Measurements from ENCODE around the gene SFXN3.

The SFXN3 gene

GRCh38 chr10:100999742-101000126, 31.3 kb upstream of the SFXN3 start, which contains the start of gene LZTS2:
TSS of gene LZTS2 (plus strand) at chr10:100999808. CDS start at chr10:101002539, 2,731 bp downstream.
- in situ Hi-C loops (cut with MboI; ENCODE audit: low sequenced_read_pairs), result no loop called here

DNA sequence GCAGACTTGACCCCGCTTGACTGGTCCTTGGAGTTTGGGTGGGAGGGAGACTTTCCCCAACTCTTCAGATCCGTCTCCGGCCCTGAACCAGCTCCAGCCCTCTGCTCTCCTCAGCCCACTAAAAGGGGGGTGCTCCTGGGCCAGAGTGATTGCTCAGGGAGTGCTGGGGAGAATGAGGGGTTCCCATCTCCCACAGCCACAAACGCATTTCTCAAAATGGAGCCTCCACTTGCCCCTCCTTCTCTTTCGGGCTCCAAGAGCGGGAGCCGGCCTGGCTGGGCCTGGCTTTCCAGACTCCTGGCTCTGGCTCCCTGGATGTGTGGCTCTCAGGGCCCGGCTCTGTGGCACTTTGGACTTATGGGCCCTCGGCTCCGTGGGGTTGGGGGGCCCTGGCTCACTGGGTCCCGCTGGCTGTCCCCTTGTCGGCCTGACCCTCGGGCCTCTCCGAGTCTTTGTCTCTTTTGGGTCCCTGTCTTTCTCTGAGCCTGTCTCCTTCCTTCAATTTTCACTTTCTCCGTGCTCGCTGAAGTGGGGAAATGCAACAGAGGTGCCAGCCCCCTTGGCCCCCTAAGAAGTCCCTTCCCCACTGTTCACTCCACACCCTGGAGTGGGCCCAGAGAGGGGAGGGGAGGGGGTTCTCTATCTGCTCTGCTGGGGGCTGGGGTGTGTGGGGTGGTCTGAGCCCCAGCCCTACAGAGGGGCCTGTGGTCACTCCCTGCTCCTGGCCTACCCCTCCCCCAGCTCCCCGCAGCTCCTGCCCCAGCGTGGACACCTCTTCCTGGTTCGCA, 30.7 kb upstream of the SFXN3 start:
- in situ Hi-C loops (cut with MboI; ENCODE audit: low sequenced_read_pairs), result no loop called here

DNA sequence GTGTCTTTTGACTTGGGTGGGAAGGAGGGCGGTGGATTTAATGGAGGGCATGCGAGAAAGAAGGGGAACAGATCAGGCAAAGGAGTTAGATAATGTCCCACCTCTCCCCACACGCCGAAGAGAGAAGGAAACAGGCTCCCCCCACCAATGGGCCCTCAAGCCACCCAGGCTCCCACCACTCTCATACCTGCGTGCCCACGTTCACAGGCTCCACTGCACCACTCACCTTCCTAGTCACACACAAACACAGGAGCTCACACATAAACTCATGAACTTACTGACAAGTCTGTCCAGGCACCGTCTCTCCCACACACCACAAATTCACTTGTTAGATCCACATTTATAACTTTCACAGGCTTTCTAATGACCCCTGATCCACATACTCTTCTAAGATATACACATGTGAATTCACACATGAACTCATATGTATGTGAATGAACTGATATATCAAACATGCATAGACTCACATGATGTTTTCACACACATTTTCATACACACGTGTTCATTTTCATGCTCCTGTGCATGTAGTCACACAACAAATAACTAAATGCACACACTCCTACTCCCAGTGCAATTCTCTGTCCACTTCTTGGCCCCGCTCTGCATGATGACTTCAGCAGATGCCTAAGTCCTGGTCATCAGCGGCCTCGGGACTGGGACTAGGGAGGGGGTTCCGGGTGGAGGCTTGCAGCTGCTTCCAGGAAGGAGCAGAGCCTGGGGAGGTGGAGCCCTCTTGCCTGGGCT, 29.9 kb upstream of the SFXN3 start:
- in situ Hi-C loops (cut with MboI; ENCODE audit: low sequenced_read_pairs), result no loop called here

- in situ Hi-C loops (cut with MboI; ENCODE audit: low sequenced_read_pairs), result no loop called here
Observed at GRCh38 chr10:101001659-101002035, 29.4 kb upstream of the SFXN3 start.

DNA sequence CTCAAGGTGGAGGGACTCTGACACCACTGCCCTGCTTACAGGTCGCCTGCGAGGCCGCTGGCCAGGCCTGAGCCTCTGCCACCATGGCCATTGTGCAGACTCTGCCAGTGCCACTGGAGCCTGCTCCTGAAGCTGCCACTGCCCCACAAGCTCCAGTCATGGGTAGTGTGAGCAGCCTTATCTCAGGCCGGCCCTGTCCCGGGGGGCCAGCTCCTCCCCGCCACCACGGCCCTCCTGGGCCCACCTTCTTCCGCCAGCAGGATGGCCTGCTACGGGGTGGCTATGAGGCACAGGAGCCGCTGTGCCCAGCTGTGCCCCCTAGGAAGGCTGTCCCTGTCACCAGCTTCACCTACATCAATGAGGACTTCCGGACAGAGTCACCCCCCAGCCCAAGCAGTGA, 28.6 kb upstream of the SFXN3 start:
- in situ Hi-C loops (cut with MboI; ENCODE audit: low sequenced_read_pairs), result no loop called here

DNA sequence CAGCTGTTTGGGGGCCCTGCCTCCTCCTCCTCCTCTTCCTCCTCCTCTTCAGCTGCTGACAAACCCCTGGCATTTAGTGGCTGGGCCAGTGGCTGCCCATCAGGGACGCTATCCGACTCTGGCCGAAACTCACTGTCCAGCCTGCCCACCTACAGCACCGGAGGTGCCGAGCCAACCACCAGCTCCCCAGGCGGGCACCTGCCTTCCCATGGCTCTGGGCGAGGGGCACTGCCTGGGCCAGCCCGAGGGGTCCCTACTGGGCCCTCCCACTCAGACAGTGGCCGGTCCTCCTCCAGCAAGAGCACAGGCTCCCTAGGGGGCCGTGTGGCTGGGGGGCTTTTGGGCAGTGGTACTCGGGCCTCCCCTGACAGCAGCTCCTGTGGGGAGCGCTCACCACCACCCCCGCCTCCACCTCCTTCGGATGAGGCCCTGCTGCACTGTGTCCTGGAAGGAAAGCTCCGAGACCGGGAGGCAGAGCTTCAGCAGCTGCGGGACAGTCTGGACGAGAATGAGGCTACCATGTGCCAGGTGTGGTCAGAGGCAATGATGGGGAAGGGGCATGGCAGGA, 27.3 kb upstream of the SFXN3 start:
- in situ Hi-C loops (cut with MboI; ENCODE audit: low sequenced_read_pairs), result no loop called here

- in situ Hi-C loops (cut with MboI; ENCODE audit: low sequenced_read_pairs), result no loop called here
Observed at GRCh38 chr10:101005361-101005760, 25.7 kb upstream of the SFXN3 start.

DNA sequence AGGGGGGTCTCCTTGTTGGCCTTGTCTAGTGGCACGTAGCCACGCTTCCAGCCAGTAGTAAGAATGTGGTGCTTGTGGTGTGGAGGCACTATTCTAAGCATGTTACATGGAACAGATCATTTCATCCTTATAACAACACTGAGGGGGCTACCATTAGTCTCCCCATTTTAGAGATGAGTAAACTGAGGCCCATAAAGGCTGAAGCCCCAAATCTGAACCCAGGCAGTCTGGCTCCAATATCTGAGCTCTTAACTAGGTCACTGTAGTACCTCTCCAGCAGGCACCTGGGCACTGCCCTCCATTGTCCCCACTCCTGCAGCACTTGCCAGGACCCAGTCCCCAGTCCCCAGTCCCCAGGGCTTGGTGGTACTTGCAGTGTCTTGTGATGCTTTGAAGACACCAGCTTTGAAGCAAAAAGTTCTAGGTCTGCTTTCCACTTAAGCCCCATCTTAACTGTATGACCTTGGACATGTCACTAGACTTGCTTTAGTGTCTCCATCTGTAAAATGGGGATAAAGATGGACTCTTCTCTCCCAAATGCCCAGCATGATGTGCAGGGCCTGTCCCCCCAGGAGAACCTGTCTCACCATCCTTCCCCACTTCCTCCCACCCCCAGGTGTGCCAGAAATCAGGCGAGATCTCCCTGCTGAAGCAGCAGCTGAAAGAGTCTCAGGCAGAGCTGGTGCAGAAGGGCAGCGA, 25.0 kb upstream of the SFXN3 start:
- in situ Hi-C loops (cut with MboI; ENCODE audit: low sequenced_read_pairs), result no loop called here

DNA sequence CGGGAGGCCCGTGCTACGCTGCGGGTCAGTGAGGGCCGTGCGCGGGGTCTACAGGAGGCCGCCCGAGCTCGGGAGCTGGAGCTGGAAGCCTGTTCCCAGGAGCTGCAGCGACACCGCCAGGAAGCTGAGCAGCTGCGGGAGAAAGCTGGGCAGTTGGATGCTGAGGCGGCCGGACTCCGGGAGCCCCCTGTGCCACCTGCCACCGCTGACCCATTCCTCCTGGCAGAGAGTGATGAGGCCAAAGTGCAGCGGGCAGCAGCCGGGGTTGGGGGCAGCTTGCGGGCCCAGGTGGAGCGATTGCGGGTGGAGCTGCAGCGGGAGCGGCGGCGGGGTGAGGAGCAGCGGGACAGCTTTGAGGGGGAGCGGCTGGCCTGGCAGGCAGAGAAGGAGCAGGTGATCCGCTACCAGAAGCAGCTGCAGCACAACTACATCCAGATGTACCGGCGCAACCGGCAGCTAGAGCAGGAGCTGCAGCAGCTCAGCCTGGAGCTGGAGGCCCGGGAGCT, 24.4 kb upstream of the SFXN3 start:
- in situ Hi-C loops (cut with MboI; ENCODE audit: low sequenced_read_pairs), result no loop called here

DNA sequence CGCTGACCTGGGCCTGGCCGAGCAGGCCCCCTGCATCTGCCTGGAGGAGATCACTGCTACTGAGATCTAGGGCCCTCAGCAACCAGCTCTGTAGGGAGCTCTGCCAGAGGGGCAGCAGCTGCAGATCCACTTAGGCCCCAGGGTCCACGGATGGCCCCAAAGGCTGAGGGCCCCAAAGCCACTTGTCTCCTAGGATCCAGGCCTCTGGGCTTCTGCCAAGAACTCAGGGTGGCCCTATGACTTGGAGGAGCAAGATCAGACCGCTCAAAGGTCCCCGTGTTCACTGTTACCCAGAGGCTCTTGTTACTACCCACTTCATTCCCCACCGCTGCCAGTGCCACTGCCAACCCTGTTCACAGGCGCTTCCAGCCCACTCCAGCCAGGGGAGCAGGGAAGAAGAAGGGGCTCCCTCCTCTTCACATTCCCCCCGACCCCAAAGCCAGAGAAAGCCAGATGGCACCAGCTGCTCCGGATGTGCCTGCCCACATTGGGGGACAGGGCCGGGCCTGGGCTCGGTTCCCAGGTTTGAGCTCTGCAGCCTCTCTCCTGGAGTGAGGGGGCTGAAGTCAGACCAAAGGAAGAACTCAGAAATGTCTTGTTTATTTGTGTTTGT, 23.8 kb upstream of the SFXN3 start:
- in situ Hi-C loops (cut with MboI; ENCODE audit: low sequenced_read_pairs), result no loop called here

GRCh38 chr10:101007915-101008822, 22.9 kb upstream of the SFXN3 start:
- in situ Hi-C loops (cut with MboI; ENCODE audit: low sequenced_read_pairs), result no loop called here

DNA sequence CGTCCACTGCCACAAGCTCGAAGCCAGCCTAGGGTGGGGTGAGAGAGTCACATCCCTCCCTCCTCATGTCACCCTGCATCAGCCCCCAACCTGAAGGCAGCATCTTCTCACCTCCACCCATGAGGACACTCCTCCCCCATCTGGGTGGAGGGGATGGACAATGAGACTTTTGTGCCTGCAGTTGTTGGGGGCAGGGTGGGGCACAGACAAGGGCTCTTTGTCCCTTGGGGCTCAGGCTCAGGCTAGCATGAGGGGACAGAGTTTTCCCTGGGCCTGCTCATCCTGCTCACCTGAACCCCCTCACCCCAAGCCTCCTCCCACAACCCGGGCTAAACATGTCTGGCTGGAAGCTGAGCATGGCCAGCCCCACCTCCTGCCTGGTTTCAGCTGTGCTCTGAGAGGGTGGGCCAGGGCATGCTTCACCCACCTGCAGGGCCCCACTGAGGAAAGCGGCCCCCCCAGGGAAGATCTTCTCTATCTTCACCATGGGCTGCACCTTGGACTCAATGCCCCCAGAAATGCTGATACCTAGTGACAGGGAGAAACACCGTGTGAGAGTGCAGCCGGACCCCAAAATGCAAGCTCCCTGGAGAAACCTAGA, 22.1 kb upstream of the SFXN3 start:
- in situ Hi-C loops (cut with MboI; ENCODE audit: low sequenced_read_pairs), result no loop called here

GRCh38 chr10:101010329-101010728, 20.7 kb upstream of the SFXN3 start:
- in situ Hi-C loops (cut with MboI; ENCODE audit: low sequenced_read_pairs), result no loop called here

GRCh38 chr10:101011517-101012423, 19.3 kb upstream of the SFXN3 start:
- in situ Hi-C loops (cut with MboI; ENCODE audit: low sequenced_read_pairs), result no loop called here

- in situ Hi-C loops (cut with MboI; ENCODE audit: low sequenced_read_pairs), result no loop called here
Observed at GRCh38 chr10:101012525-101013364, 18.3 kb upstream of the SFXN3 start.

DNA sequence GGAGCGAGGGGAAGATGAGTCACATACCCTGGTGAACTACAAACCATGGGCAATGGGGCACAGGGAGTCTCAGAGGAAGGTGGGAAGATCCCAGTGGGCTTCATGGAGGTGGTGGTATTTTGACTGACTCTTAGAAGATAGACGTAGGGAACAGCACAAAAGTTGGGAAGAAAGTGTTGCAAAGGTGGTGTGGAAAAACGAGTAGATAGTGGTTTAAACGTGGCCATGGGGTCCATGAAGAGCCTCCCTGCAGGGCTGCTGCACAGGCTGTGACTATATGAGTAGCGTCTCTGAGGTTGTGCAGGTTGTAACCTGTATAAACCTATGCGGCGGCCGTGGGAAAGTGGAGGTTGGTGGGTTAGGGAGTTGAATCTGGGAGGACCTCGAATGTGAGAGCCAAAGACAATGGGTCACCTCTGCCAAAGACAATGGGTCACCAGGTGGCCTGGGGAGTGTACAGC, 17.6 kb upstream of the SFXN3 start:
- in situ Hi-C loops (cut with MboI; ENCODE audit: low sequenced_read_pairs), result no loop called here

- in situ Hi-C loops (cut with MboI; ENCODE audit: low sequenced_read_pairs), result no loop called here
Observed at GRCh38 chr10:101014230-101014884, 16.7 kb upstream of the SFXN3 start.

Data from HL-60/S4 treated with phorbol 12-myristate 13-acetate at 8.2 ng/mL for 4 days and 3 days (cell line).